Osteoblast (primary cell): Measurements from ENCODE around the gene BEND3. TPM values are rescaled to one million over a fixed set of nuclear protein-coding genes. Genes with fewer than 3 reads are reported as not detected.
A peak's percentile ranks its signal among the peaks of the same experiment; 100 is the strongest.

ENCODE experiments used
- DNase-seq: peaks from one replicate; pipeline ENCODE4 v3.0.0; 2011; ENCODE audit warnings: low spot score, mixed read lengths; ENCODE audit not compliant: insufficient read length; ENCODE audit errors: missing footprints
- H2AFZ ChIP-seq: 2 replicates; pipeline ENCODE4 v1.6.0; 2011; ENCODE audit warnings: mild to moderate bottlenecking, low read length
- H3K27ac ChIP-seq: 2 replicates; pipeline ENCODE4 v1.5.1; 2011; ENCODE audit warnings: mild to moderate bottlenecking, low read depth, low read length, moderate library complexity
- H3K27me3 ChIP-seq: 2 replicates; pipeline ENCODE4 v1.6.0; 2012; ENCODE audit warnings: mild to moderate bottlenecking, control low read depth, inconsistent platforms, low read length, moderate library complexity; ENCODE audit not compliant: insufficient read depth
- H3K36me3 ChIP-seq: 2 replicates; pipeline ENCODE4 v1.5.1; 2011; ENCODE audit warnings: mild to moderate bottlenecking, low read length, control low read depth, moderate library complexity; ENCODE audit not compliant: insufficient read depth
- H3K4me1 ChIP-seq: 2 replicates; pipeline ENCODE4 v1.5.1; 2011; ENCODE audit warnings: mild to moderate bottlenecking, low read length, control low read depth, moderate library complexity; ENCODE audit not compliant: insufficient read depth
- H3K4me2 ChIP-seq: 2 replicates; pipeline ENCODE4 v1.6.0; 2011; ENCODE audit warnings: mild to moderate bottlenecking, low read length; ENCODE audit not compliant: insufficient read depth
- H3K4me3 ChIP-seq: fragments of 200-600 bp; sonication (generic); 3 replicates; pipeline ENCODE4 v1.5.1; 2012; ENCODE audit warnings: mild to moderate bottlenecking, low read length, inconsistent platforms; ENCODE audit not compliant: insufficient read depth
- H3K79me2 ChIP-seq: 2 replicates; pipeline ENCODE4 v1.6.0; 2012; ENCODE audit warnings: mild to moderate bottlenecking, low read length, control low read depth, inconsistent platforms; ENCODE audit not compliant: insufficient read depth
- H3K9me3 ChIP-seq: 2 replicates; pipeline ENCODE4 v1.5.1; 2011; ENCODE audit warnings: low read depth, low read length, control low read depth
- H4K20me1 ChIP-seq: 2 replicates; pipeline ENCODE4 v1.6.0; 2012; ENCODE audit warnings: mild to moderate bottlenecking, low read length, control low read depth; ENCODE audit not compliant: insufficient read depth
- CTCF ChIP-seq: IDR thresholded peaks from 2 replicates; pipeline ENCODE4 v1.5.1; 2011; ENCODE audit warnings: mild to moderate bottlenecking, low read depth, low read length, moderate library complexity; ENCODE audit errors: extremely low read depth
- total RNA-seq: library from RNA; depleted of rRNA; stranded (reverse); fragments of >200 nt; gene quantifications from 2 replicates; pipeline ENCODE4 v1.2.3, GENCODE V29; 2012

The BEND3 gene
- total RNA-seq, 1 donor = 3.6 TPM

DNA sequence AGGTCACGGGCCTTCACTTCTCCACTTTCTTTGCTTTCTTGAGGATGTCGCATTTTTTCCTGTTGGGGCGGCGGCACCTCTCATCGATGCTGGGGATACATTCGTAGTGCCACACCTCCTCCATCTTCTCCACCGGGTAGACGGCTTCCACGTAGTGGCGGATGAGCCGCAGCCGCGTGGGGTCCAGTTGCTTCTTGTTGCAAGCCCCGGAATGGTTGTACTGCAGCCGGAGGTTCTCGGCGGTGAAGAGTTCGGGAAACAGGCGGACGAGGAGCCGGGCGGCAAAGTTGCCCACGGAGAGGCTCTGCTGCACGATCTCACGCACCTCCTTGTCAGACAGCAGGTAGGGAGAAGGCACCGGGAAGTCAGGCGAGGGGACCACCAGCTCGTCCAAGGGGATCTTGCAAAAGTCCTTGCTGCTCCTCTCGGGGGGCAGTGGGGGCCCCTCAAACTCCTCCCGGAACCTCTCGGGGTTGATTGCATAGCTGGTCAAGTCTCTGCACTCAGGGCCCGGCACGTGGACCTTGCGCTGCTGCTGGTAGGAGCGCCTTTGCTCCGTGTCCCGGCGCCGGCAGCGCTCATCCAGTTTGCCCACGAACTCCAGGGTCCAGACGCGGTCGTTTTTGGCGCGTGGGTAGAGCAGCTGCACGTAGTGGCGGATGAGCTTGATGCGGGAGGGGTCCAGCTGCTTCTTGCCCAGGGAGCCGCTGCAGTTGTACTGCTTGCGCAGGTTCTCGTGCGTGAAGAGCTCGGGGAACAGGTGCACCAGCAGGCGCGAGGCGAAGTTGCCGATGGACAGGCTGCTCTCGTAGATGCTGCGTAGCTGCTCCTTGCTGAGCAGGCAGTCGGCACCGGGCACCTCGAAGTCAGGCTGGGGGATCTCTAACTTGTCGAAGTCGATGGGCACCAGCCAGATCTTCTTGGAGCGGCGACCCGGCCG lies 46.4 kb downstream of the BEND3 start:
- Histone ChIP-seq H2AFZ (no peak overlapping the region), H4K20me1 (no peaks in the 10 kb centered on the region), H3K4me3 (no peak overlapping the region), H3K4me1 (peaks cover 23% of the 10 kb centered on the region), H3K36me3 (no peaks in the 10 kb centered on the region), H3K79me2 (no peaks in the 10 kb centered on the region), H3K27ac (no peak overlapping the region), H3K27me3 (no peaks in the 10 kb centered on the region), H3K9me3 (no peaks in the 10 kb centered on the region), H3K4me2 (no peak overlapping the region)
- no peak for DNase-seq
- TF ChIP-seq CTCF = no peak

DNA sequence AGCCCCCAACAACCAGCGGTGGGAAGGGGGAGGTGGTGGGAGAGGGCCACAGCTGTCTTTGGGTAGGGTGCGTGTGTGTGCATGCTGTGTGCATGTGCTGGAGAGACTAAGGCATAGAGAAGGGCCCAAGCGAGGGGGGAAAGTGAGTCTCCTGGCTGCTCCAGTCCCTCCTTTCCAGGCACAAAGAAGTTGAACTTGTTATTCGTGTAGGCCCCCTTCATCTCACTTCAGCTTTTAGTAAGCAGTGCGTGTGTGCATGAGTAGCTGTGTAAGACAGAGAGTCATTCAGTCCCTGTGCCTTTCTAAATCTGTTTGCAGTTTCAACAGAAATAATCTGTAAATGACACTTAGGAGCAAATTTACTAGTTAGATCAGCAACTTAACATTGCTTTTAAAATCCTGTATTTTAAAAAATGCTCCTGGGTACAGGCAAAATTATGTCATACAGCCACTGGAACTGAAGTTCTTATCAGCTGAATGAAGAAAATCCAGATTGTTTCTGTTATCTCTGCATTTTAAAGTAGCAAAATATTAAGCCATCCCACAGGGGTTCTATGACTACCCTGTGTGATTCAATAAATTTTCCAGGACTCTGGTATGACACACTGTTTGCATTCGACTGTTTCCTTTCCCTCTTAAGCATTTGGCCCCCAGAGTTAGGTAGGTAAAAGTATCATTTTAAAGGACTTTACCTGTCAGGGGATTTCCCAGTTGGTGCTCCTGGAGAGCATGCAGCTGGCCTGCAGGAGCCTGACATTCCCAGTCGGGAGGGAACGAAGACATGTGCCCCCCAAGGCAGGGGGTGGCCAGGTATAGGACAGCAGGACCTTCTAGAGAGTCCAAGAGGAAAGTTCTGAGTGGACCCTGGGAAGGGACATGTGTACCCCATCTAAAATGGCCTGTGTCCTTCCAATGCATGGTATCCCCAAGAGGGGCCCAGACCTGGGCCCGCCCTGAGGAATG lies 48.3 kb downstream of the BEND3 start:
- DNase-seq = peak; percentile 76
- no peaks in the 10 kb centered on the region for H3K79me2 ChIP-seq
- no peak overlapping the region for H2AFZ ChIP-seq
- H3K9me3 ChIP-seq = no peaks in the 10 kb centered on the region
- no peak for TF ChIP-seq CTCF
- no peaks in the 10 kb centered on the region for H3K36me3 ChIP-seq
- H3K27ac ChIP-seq = no peak overlapping the region
- H3K27me3 ChIP-seq = no peaks in the 10 kb centered on the region
- no peak overlapping the region for H3K4me2 ChIP-seq
- peaks cover 23% of the 10 kb centered on the region for H3K4me1 ChIP-seq
- H4K20me1 ChIP-seq = no peaks in the 10 kb centered on the region
- H3K4me3 ChIP-seq = no peak overlapping the region

GRCh38 chr6:107064579-107065065 lies 50.7 kb downstream of the BEND3 start:
- H3K4me2 ChIP-seq = peak overlapping the region; percentile 76
- no peaks in the 10 kb centered on the region for H3K36me3 ChIP-seq
- no peaks in the 10 kb centered on the region for H4K20me1 ChIP-seq
- no peaks in the 10 kb centered on the region for H3K27me3 ChIP-seq
- peak overlapping the region; percentile 41 for H2AFZ ChIP-seq
- H3K27ac ChIP-seq = no peak overlapping the region
- H3K4me3 ChIP-seq = peak overlapping the region; percentile 22
- no peak for TF ChIP-seq CTCF
- no peaks in the 10 kb centered on the region for H3K9me3 ChIP-seq
- peak; percentile 92 for DNase-seq
- H3K4me1 ChIP-seq = peaks cover 23% of the 10 kb centered on the region
- H3K79me2 ChIP-seq = no peaks in the 10 kb centered on the region
